HepG2 (cell line): ENCODE results near the gene PHTF2. TPM values are rescaled to one million over a fixed set of nuclear protein-coding genes. Genes with fewer than 3 reads are reported as not detected.
A peak's percentile ranks its signal among the peaks of the same experiment; 100 is the strongest.

Experiments used
- ATAC-seq: fragments of 200-7000 bp; cut with Tn5 transposase; 3 replicates; pipeline ENCODE4 v1.9.1; 2020; ENCODE audit warnings: mild to moderate bottlenecking, moderate library complexity
- BruUV-seq: library from RNA; stranded (reverse); fragments of 400-500 nt; replicated peaks from 2 replicates; lab custom pipeline; 2021; lab: Mats Ljungman, UMichigan
- CTCF ChIA-PET: fragments of 300-600 bp; formaldehyde crosslinking; extraction: SDS; loops from one replicate; lab custom pipeline; 2021; ENCODE audit warnings: low total read pairs, inconsistent platforms, low intra/inter-chr PET ratio; lab: Yijun Ruan, JAX
- POLR2A ChIA-PET: fragments of 350-600 bp; sonication (Branson Sonifier 250); formaldehyde crosslinking; loops from one replicate; lab custom pipeline; 2020; ENCODE audit warnings: antibody characterized with exemption, inconsistent platforms; lab: Yijun Ruan, JAX
- DNase-seq: peaks from one replicate; pipeline ENCODE4 v3.0.0-alpha.2; 2015; ENCODE audit warnings: low spot score
- FAIRE-seq: peaks from 3 replicates; lab custom pipeline; 2011; peaks lifted over from hg19 to GRCh38; lab: Jason Lieb, UNC
- H2AFZ ChIP-seq: one replicate; pipeline ENCODE4 v1.6.1; 2011; ENCODE audit warnings: low read length, inconsistent platforms
- H3K27ac ChIP-seq: fragments of 300-600 bp; 3 replicates; pipeline ENCODE4 v1.8.0; 2011; ENCODE audit warnings: mixed run types, mild to moderate bottlenecking, mixed read lengths, low read length, inconsistent platforms; ENCODE audit not compliant: insufficient read depth; ENCODE audit errors: extremely low read length
- H3K27me3 ChIP-seq, 2 experiments: fragments of 200-600 bp in 1 of 2; 2 replicates in 1 of 2; 3 replicates in 1 of 2; pipeline versions ENCODE4 v1.6.0 to v1.8.0; 2011; ENCODE audit warnings: low read length in 2 of 2, mild to moderate bottlenecking in 2 of 2, moderate library complexity in 2 of 2, inconsistent platforms in 1 of 2; ENCODE audit not compliant: insufficient read depth in 2 of 2, control insufficient read depth in 1 of 2
- H3K36me3 ChIP-seq, 2 experiments: fragments of 200-600 bp in 1 of 2; replicated peaks in 1 of 2; 2 replicates in 1 of 2; 3 replicates in 1 of 2; pipeline versions ENCODE4 v1.5.1 to v1.8.0; 2011; ENCODE audit warnings: low read length in 2 of 2, inconsistent platforms in 1 of 2; ENCODE audit not compliant: insufficient read depth in 2 of 2, control insufficient read depth in 1 of 2
- H3K4me1 ChIP-seq: 2 replicates; pipeline ENCODE4 v1.5.1; 2012; ENCODE audit warnings: low read length, inconsistent platforms; ENCODE audit not compliant: insufficient read depth
- H3K4me2 ChIP-seq: 2 replicates; pipeline ENCODE4 v1.6.0; 2011; ENCODE audit warnings: low read depth, low read length, inconsistent platforms
- H3K4me3 ChIP-seq, 3 experiments: fragments of 200-600 bp in 1 of 3; sonication (generic), shearing (Covaris generic) in 1 of 3; replicated peaks in 1 of 3; 2 replicates each; pipeline ENCODE4 v1.5.1; 2011 to 2016; ENCODE audit warnings: low read length in 3 of 3, inconsistent platforms in 2 of 3, low read depth in 2 of 3, mild to moderate bottlenecking in 2 of 3, control low read depth in 1 of 3, mixed read lengths in 1 of 3; ENCODE audit not compliant: insufficient read depth in 1 of 3
- H3K79me2 ChIP-seq: one replicate; pipeline ENCODE4 v1.6.1; 2011; ENCODE audit warnings: low read length, inconsistent platforms; ENCODE audit not compliant: insufficient read depth
- H3K9ac ChIP-seq: 2 replicates; pipeline ENCODE4 v1.6.0; 2011; ENCODE audit warnings: mild to moderate bottlenecking, low read depth, low read length, inconsistent platforms; ENCODE audit not compliant: insufficient read depth
- H3K9me3 ChIP-seq: 2 replicates; pipeline ENCODE4 v1.5.1; 2012; ENCODE audit warnings: mild to moderate bottlenecking, low read length
- H4K20me1 ChIP-seq: 2 replicates; pipeline ENCODE4 v1.6.0; 2011; ENCODE audit warnings: inconsistent platforms, mild to moderate bottlenecking, low read length, moderate library complexity; ENCODE audit not compliant: insufficient read depth
- PAWR ChIP-seq: sonication (generic); formaldehyde crosslinking; IDR thresholded peaks from 2 replicates; pipeline ENCODE4 v1.4.0; 2020; ENCODE audit warnings: missing genetic modification reagents, mild to moderate bottlenecking, borderline replicate concordance
- PHB2 ChIP-seq: fragments of 450-650 bp; IDR thresholded peaks from 2 replicates; pipeline ENCODE4 v1.6.1; 2018; ENCODE audit not compliant: partially characterized antibody
- SRY ChIP-seq: sonication (generic); formaldehyde crosslinking; IDR thresholded peaks from 2 replicates; pipeline ENCODE4 v1.8.0; 2022; ENCODE audit warnings: mild to moderate bottlenecking, missing genetic modification reagents
- ZNF17 ChIP-seq: sonication (generic); formaldehyde crosslinking; IDR thresholded peaks from 2 replicates; pipeline ENCODE4 v1.5.0; 2020; ENCODE audit warnings: mild to moderate bottlenecking, missing genetic modification reagents
- ZNF558 ChIP-seq: sonication (generic); formaldehyde crosslinking; IDR thresholded peaks from 2 replicates; pipeline ENCODE4 v1.9.0; 2022; ENCODE audit warnings: mild to moderate bottlenecking, missing genetic modification reagents, borderline replicate concordance
- ZNF768 ChIP-seq: sonication (generic); formaldehyde crosslinking; IDR thresholded peaks from 2 replicates; pipeline ENCODE4 v1.4.0; 2020; ENCODE audit warnings: missing genetic modification reagents
- ZNF788 ChIP-seq: sonication (generic); formaldehyde crosslinking; IDR thresholded peaks from 2 replicates; pipeline ENCODE4 v1.5.0; 2020; ENCODE audit warnings: mild to moderate bottlenecking, missing genetic modification reagents, borderline replicate concordance
- WGBS: methylation state at CpG from one replicate; pipeline ENCODE4 v1.1.6; 2017; ENCODE audit warnings: low lambda C conversion rate; 5-methylcytosine and 5-hydroxymethylcytosine counted together
- in situ Hi-C: cut with HindIII; loops from 2 replicates; pipeline ENCODE4 v1.10.0; 2017; ENCODE audit warnings: low pct_unique_long_range_greater_than_20kb; ENCODE audit not compliant: extremely low pct_ligation_motif_present
- intact Hi-C: fragments of 100-400 bp; cut with micrococcal nuclease; formaldehyde crosslinking; loops from one replicate; pipeline ENCODE4 v1.10.0; 2022; ENCODE audit not compliant: unreplicated experiment
- polyA plus RNA-seq, 8 experiments: library from polyadenylated mRNA; depleted of rRNA in 3 of 8; stranded (reverse) in 7 of 8; unstranded in 1 of 8; fragments of >200 nt; fragmentation: Illumina TruSeq in 4 of 8; extraction: Trizol in 4 of 8; gene quantifications; 2 replicates each; pipeline versions ENCODE4 v1.2.1 to v1.2.3, GENCODE V29; 2011 to 2016; ENCODE audit warnings: low read depth in 4 of 8, missing spikeins in 1 of 8, mixed read lengths in 1 of 8; ENCODE audit not compliant: insufficient read depth in 1 of 8
- total RNA-seq, 5 experiments: library from RNA; depleted of rRNA; stranded (reverse); fragments of >200 nt; fragmentation: Illumina TruSeq; extraction: Trizol; gene quantifications; 2 replicates each; pipeline ENCODE4 v1.2.3, GENCODE V29; 2016; ENCODE audit warnings: low read depth in 1 of 5
- TF ChIP-seq, protein P1 (sequence below): sonication (generic); formaldehyde crosslinking; IDR thresholded peaks from 2 replicates; pipeline ENCODE4 v1.5.0; 2020; ENCODE audit warnings: mild to moderate bottlenecking, low read depth, missing genetic modification reagents, borderline replicate concordance
- TF ChIP-seq, protein P2 (sequence below): sonication (generic); formaldehyde crosslinking; IDR thresholded peaks from 2 replicates; pipeline ENCODE4 v1.9.0; 2021; ENCODE audit warnings: missing genetic modification reagents, borderline replicate concordance
- TF ChIP-seq, protein P3 (sequence below): sonication (generic); formaldehyde crosslinking; conservative IDR thresholded peaks from 2 replicates; pipeline ENCODE4 v1.8.0; 2022; ENCODE audit warnings: mild to moderate bottlenecking, moderate library complexity, missing genetic modification reagents

PHTF2 gene
- total and polyA plus RNA-seq, 2 of the 13 experiments (the other 11 are each of a cell fraction or from before 2014, with no cell fraction given): 7.4 to 10.2 TPM

DNA sequence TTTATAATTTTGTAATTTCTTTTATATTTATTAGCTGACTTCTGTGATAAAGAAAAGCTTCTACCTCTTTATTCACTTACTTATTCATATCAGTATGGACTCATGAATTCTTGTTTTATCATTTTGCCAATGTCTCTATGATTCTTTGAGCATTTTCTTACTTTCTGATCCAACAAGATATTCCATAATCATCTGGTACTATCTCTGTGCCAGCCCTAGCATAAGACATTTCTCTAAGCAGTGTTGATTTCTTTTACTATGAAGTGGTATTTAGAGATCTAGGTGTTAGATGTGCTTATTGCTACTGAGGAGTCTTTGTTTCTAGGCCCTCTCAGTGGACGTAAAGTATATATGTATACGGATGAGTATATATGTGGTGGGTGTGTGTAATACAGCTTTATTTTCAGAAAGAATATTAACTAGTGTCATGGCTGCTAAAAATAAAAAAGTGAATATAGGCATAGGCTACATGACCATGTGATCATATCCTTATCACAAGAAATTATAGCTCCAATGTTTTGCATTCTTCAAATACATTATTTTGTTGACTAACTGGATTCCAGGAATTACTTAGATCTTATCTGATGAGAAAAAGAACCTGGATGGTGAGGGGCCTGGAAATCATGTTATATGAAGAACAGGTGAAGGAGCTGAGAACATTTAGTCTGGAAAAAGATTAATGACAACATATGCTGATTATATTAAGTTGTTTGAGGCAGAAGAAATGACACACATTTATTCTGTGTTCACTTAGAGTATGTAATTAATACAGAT, 13.1 kb downstream of the PHTF2 start:
- TF ChIP-seq PHB2: no peak
- in situ Hi-C loops (no loop called here), intact Hi-C loops (no loop called here)
- Histone ChIP-seq H3K27me3 (no peaks in the 10 kb centered on the region), H3K4me1 (peaks cover 9% of the 10 kb centered on the region), H3K27ac (no peak overlapping the region), H3K36me3 (no peaks in the 10 kb centered on the region), H3K9me3 (no peaks in the 10 kb centered on the region), H4K20me1 (no peaks in the 10 kb centered on the region), H2AFZ (no peak overlapping the region), H3K79me2 (peaks cover 12% of the 10 kb centered on the region), H3K9ac (no peak overlapping the region), H3K4me3 (no peak overlapping the region), H3K4me2 (no peak overlapping the region)
- FAIRE-seq (no peak), ATAC-seq (no peak), DNase-seq (peak; percentile 36)
- no TSS peak for BruUV-seq
- POLR2A ChIA-PET: interaction anchor here (1.0 kb wide), 1 partner anchor 13 kb away, joined by 3 read pairs; the partner anchor contains the start of genes PHTF2 and TMEM60
- 97% methylated on average over 2 of the region's 2 CpGs for WGBS
- CTCF ChIA-PET: interaction anchor here (0.6 kb wide), 1 partner anchor 135 kb away, joined by 3 read pairs; no protein-coding TSS in a partner anchor

DNA sequence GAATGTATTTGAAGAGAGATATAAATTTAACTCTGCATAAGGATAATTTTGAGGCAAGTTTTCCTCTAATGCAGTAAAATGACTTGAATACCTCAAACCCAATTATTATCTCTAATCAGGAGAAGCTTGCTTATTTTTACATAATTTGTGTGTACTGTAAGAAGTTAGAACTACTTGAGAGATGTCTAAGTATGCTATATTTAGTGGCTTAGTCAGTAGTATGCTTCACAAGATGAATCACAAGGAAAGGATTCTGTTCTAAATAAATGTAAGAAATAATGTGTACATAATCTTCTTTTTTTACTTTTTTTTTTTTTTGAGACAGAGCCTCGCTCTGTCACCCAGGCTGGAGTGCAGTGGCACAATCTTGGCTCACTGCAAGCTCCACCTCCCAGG, 13.7 kb downstream of the PHTF2 start:
- in situ Hi-C loops (no loop called here), intact Hi-C loops (no loop called here)
- no peaks in the 10 kb centered on the region for H4K20me1 ChIP-seq
- 94% methylated on average over 1 of the region's 1 CpG for WGBS
- H3K27me3 ChIP-seq: no peaks in the 10 kb centered on the region
- H3K9me3 ChIP-seq: no peaks in the 10 kb centered on the region
- H3K4me3 ChIP-seq: no peak overlapping the region
- no peak overlapping the region for H2AFZ ChIP-seq
- ATAC-seq (no peak), DNase-seq (no peak), FAIRE-seq (no peak)
- ChIA-PET CTCF (no interaction called here), POLR2A (interaction anchor here (1.0 kb wide), 1 partner anchor 14 kb away, joined by 3 read pairs; the partner anchor contains the start of genes PHTF2 and TMEM60)
- no peaks in the 10 kb centered on the region for H3K36me3 ChIP-seq
- H3K27ac ChIP-seq: no peak overlapping the region
- H3K4me1 ChIP-seq: peaks cover 9% of the 10 kb centered on the region
- TF ChIP-seq, protein P1, sequence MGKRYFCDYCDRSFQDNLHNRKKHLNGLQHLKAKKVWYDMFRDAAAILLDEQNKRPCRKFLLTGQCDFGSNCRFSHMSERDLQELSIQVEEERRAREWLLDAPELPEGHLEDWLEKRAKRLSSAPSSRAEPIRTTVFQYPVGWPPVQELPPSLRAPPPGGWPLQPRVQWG (CRISPR knock-in tag): no peak
- TF ChIP-seq, protein P2, sequence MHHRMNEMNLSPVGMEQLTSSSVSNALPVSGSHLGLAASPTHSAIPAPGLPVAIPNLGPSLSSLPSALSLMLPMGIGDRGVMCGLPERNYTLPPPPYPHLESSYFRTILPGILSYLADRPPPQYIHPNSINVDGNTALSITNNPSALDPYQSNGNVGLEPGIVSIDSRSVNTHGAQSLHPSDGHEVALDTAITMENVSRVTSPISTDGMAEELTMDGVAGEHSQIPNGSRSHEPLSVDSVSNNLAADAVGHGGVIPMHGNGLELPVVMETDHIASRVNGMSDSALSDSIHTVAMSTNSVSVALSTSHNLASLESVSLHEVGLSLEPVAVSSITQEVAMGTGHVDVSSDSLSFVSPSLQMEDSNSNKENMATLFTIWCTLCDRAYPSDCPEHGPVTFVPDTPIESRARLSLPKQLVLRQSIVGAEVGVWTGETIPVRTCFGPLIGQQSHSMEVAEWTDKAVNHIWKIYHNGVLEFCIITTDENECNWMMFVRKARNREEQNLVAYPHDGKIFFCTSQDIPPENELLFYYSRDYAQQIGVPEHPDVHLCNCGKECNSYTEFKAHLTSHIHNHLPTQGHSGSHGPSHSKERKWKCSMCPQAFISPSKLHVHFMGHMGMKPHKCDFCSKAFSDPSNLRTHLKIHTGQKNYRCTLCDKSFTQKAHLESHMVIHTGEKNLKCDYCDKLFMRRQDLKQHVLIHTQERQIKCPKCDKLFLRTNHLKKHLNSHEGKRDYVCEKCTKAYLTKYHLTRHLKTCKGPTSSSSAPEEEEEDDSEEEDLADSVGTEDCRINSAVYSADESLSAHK (CRISPR knock-in tag): no peak
- TF ChIP-seq, protein P3, sequence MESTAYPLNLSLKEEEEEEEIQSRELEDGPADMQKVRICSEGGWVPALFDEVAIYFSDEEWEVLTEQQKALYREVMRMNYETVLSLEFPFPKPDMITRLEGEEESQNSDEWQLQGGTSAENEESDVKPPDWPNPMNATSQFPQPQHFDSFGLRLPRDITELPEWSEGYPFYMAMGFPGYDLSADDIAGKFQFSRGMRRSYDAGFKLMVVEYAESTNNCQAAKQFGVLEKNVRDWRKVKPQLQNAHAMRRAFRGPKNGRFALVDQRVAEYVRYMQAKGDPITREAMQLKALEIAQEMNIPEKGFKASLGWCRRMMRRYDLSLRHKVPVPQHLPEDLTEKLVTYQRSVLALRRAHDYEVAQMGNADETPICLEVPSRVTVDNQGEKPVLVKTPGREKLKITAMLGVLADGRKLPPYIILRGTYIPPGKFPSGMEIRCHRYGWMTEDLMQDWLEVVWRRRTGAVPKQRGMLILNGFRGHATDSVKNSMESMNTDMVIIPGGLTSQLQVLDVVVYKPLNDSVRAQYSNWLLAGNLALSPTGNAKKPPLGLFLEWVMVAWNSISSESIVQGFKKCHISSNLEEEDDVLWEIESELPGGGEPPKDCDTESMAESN (CRISPR knock-in tag): no peak
- TF ChIP-seq PAWR (no peak), ZNF17 (CRISPR knock-in tag) (no peak), ZNF558 (no peak), ZNF768 (no peak), ZNF788 (CRISPR knock-in tag) (no peak), SRY (CRISPR knock-in tag) (no peak)
- no peak overlapping the region for H3K9ac ChIP-seq
- peaks cover 12% of the 10 kb centered on the region for H3K79me2 ChIP-seq
- H3K4me2 ChIP-seq: no peak overlapping the region
- BruUV-seq: no TSS peak
